Right cardiac atrium (tissue), 5 donors: ENCODE data around the gene YARS1. TPM values are rescaled to one million over a fixed set of nuclear protein-coding genes. Genes with fewer than 3 reads are reported as not detected.

Experiments
- ATAC-seq, 2 donors: fragments of 200-7000 bp; cut with Tn5 transposase; one replicate each; pipeline versions ENCODE4 v1.8.0 to v1.9.1; 2020; ENCODE audit warnings: moderate library complexity in 2 of 2, mild to moderate bottlenecking in 1 of 2
- DNase-seq, 3 donors: peaks; one replicate each; pipeline ENCODE4 v3.0.0-alpha.2; 2020
- H3K27ac ChIP-seq: one replicate; pipeline ENCODE4 v1.5.1; 2013; ENCODE audit warnings: mild to moderate bottlenecking, low read length, control low read depth, moderate library complexity
- H3K27me3 ChIP-seq: one replicate; pipeline ENCODE4 v1.6.1; 2013; ENCODE audit not compliant: control insufficient read depth, insufficient read depth
- H3K4me1 ChIP-seq: one replicate; pipeline ENCODE4 v1.6.1; 2013; ENCODE audit warnings: low read length; ENCODE audit not compliant: control insufficient read depth, insufficient read depth
- H3K4me3 ChIP-seq: one replicate; pipeline ENCODE4 v1.5.1; 2013; ENCODE audit warnings: low read length, control low read depth
- H3K9me3 ChIP-seq: one replicate; pipeline ENCODE4 v1.6.1; 2013; ENCODE audit warnings: low read length; ENCODE audit not compliant: control insufficient read depth
- WGBS: extraction: QIAGEN DNeasy Blood & Tissue Kit; methylation state at CpG from one replicate; pipeline ENCODE4 v1.1.7; 2013; 5-methylcytosine and 5-hydroxymethylcytosine counted together
- intact Hi-C, 4 donors: fragments of 100-400 bp; cut with DNase I; formaldehyde crosslinking; loops; one replicate each; pipeline versions ENCODE4 v1.11.0 to v1.14.0; 2022 to 2023
- polyA plus RNA-seq: library from polyadenylated mRNA; stranded (reverse); fragments of 200-250 nt; gene quantifications from one replicate; pipeline ENCODE4 v1.2.3, GENCODE V29; 2013
- total RNA-seq, 4 donors: library from RNA; stranded (reverse); fragmentation: NEBNext Ultra II Directional; extraction: Animal tissue kit (Norgen Biotek cat#: 25700); gene quantifications; one replicate each; pipeline ENCODE4 v1.2.1, GENCODE V29; 2021
- donor health status: healthy with polysubstance abuse.
- donor health status: DM: no; HTN: yes; CAD: no.
- donor health status: DM: no; HTN: no; CAD: no.
- donor health status: DM: no; HTN: yes; CAD: no; lungs with severe emphysema.
- donor health status: DM: yes; HTN: yes; CAD: no.

Gene YARS1
- total and polyA plus RNA-seq, 5 donors: 20.8 to 54.7 (median 36.2) TPM

GRCh38 chr1:32780005-32780404 lies 37.2 kb downstream of the YARS1 start:
- DNase-seq (no peak), ATAC-seq (no peak)
- Histone ChIP-seq H3K4me1 (no peaks in the 10 kb centered on the region), H3K27me3 (no peaks in the 10 kb centered on the region), H3K9me3 (no peaks in the 10 kb centered on the region), H3K4me3 (no peak overlapping the region), H3K27ac (no peak overlapping the region)
- intact Hi-C loops: no loop called here
- 87% methylated on average over 8 of the region's 8 CpGs for WGBS

- DNase-seq (no peak), ATAC-seq (no peak)
- intact Hi-C loops: loop anchor here in 2 of 4 donors (10.0 kb wide), 2 partner anchors 64 to 374 kb away; no protein-coding TSS in a partner anchor
- no peak overlapping the region for H3K27ac ChIP-seq
- H3K27me3 ChIP-seq: no peaks in the 10 kb centered on the region
- no peak overlapping the region for H3K4me3 ChIP-seq
- H3K4me1 ChIP-seq: no peaks in the 10 kb centered on the region
- no peaks in the 10 kb centered on the region for H3K9me3 ChIP-seq
- 91% methylated on average over 5 of the region's 5 CpGs for WGBS
Observed at GRCh38 chr1:32779242-32779641, 37.9 kb downstream of the YARS1 start.

GRCh38 chr1:32775640-32776337 lies 41.4 kb downstream of the YARS1 start:
- intact Hi-C loops: loop anchor here in 2 of 4 donors (10.0 kb wide), 2 partner anchors 61 to 371 kb away; no protein-coding TSS in a partner anchor
- H3K4me3 ChIP-seq: no peak overlapping the region
- no peaks in the 10 kb centered on the region for H3K27me3 ChIP-seq
- DNase-seq (no peak), ATAC-seq (no peak)
- H3K27ac ChIP-seq: no peak overlapping the region
- WGBS: 85% methylated on average over 13 of the region's 13 CpGs
- no peaks in the 10 kb centered on the region for H3K4me1 ChIP-seq
- no peaks in the 10 kb centered on the region for H3K9me3 ChIP-seq

- WGBS: 57% methylated on average over 2 of the region's 2 CpGs
- intact Hi-C loops: loop anchor here in 2 of 4 donors (10.0 kb wide), 2 partner anchors 60 to 370 kb away; no protein-coding TSS in a partner anchor
- Histone ChIP-seq H3K4me1 (no peaks in the 10 kb centered on the region), H3K27ac (no peak overlapping the region), H3K4me3 (no peak overlapping the region), H3K9me3 (no peaks in the 10 kb centered on the region), H3K27me3 (no peaks in the 10 kb centered on the region)
- DNase-seq (peak in 1 of 3 donors; percentile 15), ATAC-seq (no peak)
Observed at GRCh38 chr1:32774950-32775634, 42.1 kb downstream of the YARS1 start.

- DNase-seq (no peak), ATAC-seq (no peak)
- intact Hi-C loops: loop anchor here in 2 of 4 donors (10.0 kb wide), 2 partner anchors 60 to 370 kb away; no protein-coding TSS in a partner anchor
- Histone ChIP-seq H3K4me3 (no peak overlapping the region), H3K27ac (no peak overlapping the region), H3K4me1 (no peaks in the 10 kb centered on the region), H3K9me3 (no peaks in the 10 kb centered on the region), H3K27me3 (no peaks in the 10 kb centered on the region)
Observed at GRCh38 chr1:32774464-32774808, 42.7 kb downstream of the YARS1 start.

GRCh38 chr1:32773764-32774463 lies 43.2 kb downstream of the YARS1 start:
- no peak for ATAC-seq
- intact Hi-C loops: loop anchor here in 3 of 4 donors (2.0 to 10.0 kb wide), 3 partner anchors 59 to 369 kb away; no protein-coding TSS in a partner anchor
- no peaks in the 10 kb centered on the region for H3K4me1 ChIP-seq
- H3K4me3 ChIP-seq: no peak overlapping the region
- peak in 1 of 3 donors; percentile 38 for DNase-seq
- no peak overlapping the region for H3K27ac ChIP-seq
- 90% methylated on average over 7 of the region's 7 CpGs for WGBS
- no peaks in the 10 kb centered on the region for H3K27me3 ChIP-seq
- H3K9me3 ChIP-seq: no peaks in the 10 kb centered on the region

GRCh38 chr1:32773018-32773763 lies 44.0 kb downstream of the YARS1 start:
- Histone ChIP-seq H3K27ac (no peak overlapping the region), H3K9me3 (no peaks in the 10 kb centered on the region), H3K27me3 (no peaks in the 10 kb centered on the region), H3K4me1 (no peaks in the 10 kb centered on the region), H3K4me3 (no peak overlapping the region)
- DNase-seq (peak; percentile 81 to 95 (median 92)), ATAC-seq (peak; percentile 76 to 81)
- 26% methylated on average over 9 of the region's 9 CpGs for WGBS
- intact Hi-C loops: loop anchor here in 3 of 4 donors (2.0 to 10.0 kb wide), 3 partner anchors 58 to 368 kb away; no protein-coding TSS in a partner anchor

GRCh38 chr1:32772281-32773017 lies 44.7 kb downstream of the YARS1 start:
- no peaks in the 10 kb centered on the region for H3K4me1 ChIP-seq
- no peaks in the 10 kb centered on the region for H3K9me3 ChIP-seq
- no peak for DNase-seq
- 86% methylated on average over 10 of the region's 10 CpGs for WGBS
- intact Hi-C loops: loop anchor here in 3 of 4 donors (2.0 to 10.0 kb wide), 3 partner anchors 58 to 368 kb away; no protein-coding TSS in a partner anchor
- no peak for ATAC-seq
- H3K4me3 ChIP-seq: no peak overlapping the region
- H3K27me3 ChIP-seq: no peaks in the 10 kb centered on the region
- H3K27ac ChIP-seq: no peak overlapping the region

- H3K27ac ChIP-seq: no peak overlapping the region
- intact Hi-C loops: loop anchor here in 3 of 4 donors (2.0 to 10.0 kb wide), 3 partner anchors 57 to 367 kb away; no protein-coding TSS in a partner anchor
- H3K4me1 ChIP-seq: no peaks in the 10 kb centered on the region
- no peak overlapping the region for H3K4me3 ChIP-seq
- H3K27me3 ChIP-seq: no peaks in the 10 kb centered on the region
- DNase-seq (peak in 1 of 3 donors; percentile 53), ATAC-seq (no peak)
- no peaks in the 10 kb centered on the region for H3K9me3 ChIP-seq
- 81% methylated on average over 30 of the region's 30 CpGs for WGBS
Observed at GRCh38 chr1:32771561-32772280, 45.4 kb downstream of the YARS1 start.
